Measurements from ENCODE around the gene CFAP90.

GRCh38 chr5:7795306-7795705, 55.6 kb downstream of the CFAP90 start:
- no peak for TF ChIP-seq CTCF (conservative IDR thresholded peaks at IDR 0.05; ENCODE audit: low read depth, low read length)
- no peak for TF ChIP-seq EZH2 (IDR thresholded peaks at IDR 0.05; ENCODE audit: low read length, unreplicated experiment)
- no peak for TF ChIP-seq EZH2phosphoT487 (IDR thresholded peaks at IDR 0.05; ENCODE audit: borderline replicate concordance, low read length)

All from PC-3 (cell line).